Keratinocyte (primary cell): ENCODE measurements around the gene APOD. TPM values are rescaled to one million over a fixed set of nuclear protein-coding genes. Genes with fewer than 3 reads are reported as not detected.

ENCODE experiments used
- DNase-seq: peaks from one replicate; pipeline ENCODE4 v3.0.0-alpha.2; 2011; ENCODE audit warnings: low read depth, missing footprints, low spot score
- FAIRE-seq: peaks from 2 replicates; lab custom pipeline; 2011; peaks lifted over from hg19 to GRCh38; lab: Jason Lieb, UNC
- H2AFZ ChIP-seq: 2 replicates; pipeline ENCODE4 v1.6.0; 2012; ENCODE audit warnings: low read length, control low read depth, inconsistent platforms; ENCODE audit not compliant: control insufficient read depth
- H3K27ac ChIP-seq: 2 replicates; pipeline ENCODE4 v1.5.1; 2011; ENCODE audit warnings: low read length; ENCODE audit not compliant: control insufficient read depth, insufficient read depth
- H3K27me3 ChIP-seq: 3 replicates; pipeline ENCODE4 v1.6.0; 2011; ENCODE audit warnings: low read length; ENCODE audit not compliant: control insufficient read depth, insufficient read depth; ENCODE audit errors: extremely low read depth
- H3K36me3 ChIP-seq, 2 experiments: 2 replicates in 1 of 2; 3 replicates in 1 of 2; pipeline ENCODE4 v1.5.1; 2011; ENCODE audit warnings: low read length in 2 of 2, mild to moderate bottlenecking in 1 of 2; ENCODE audit not compliant: control insufficient read depth in 2 of 2, insufficient read depth in 2 of 2; ENCODE audit errors: extremely low read depth in 1 of 2
- H3K4me1 ChIP-seq: 3 replicates; pipeline ENCODE4 v1.5.1; 2011; ENCODE audit warnings: low read length; ENCODE audit not compliant: control insufficient read depth, insufficient read depth; ENCODE audit errors: extremely low read depth
- H3K4me2 ChIP-seq: 3 replicates; pipeline ENCODE4 v1.6.0; 2011; ENCODE audit warnings: low read depth, low read length; ENCODE audit not compliant: control insufficient read depth, insufficient read depth; ENCODE audit errors: extremely low read depth
- H3K4me3 ChIP-seq, 3 experiments: fragments of 200-600 bp in 1 of 3; sonication (generic) in 1 of 3; 2 replicates in 2 of 3; 3 replicates in 1 of 3; pipeline ENCODE4 v1.5.1; 2011 to 2016; ENCODE audit warnings: low read length in 3 of 3, mild to moderate bottlenecking in 3 of 3, control low read depth in 2 of 3, inconsistent platforms in 1 of 3, low read depth in 1 of 3, mixed read lengths in 1 of 3, mixed run types in 1 of 3, moderate library complexity in 1 of 3; ENCODE audit not compliant: control insufficient read depth in 2 of 3, insufficient read depth in 2 of 3; ENCODE audit errors: extremely low read depth in 1 of 3
- H3K79me2 ChIP-seq: 2 replicates; pipeline ENCODE4 v1.6.0; 2012; ENCODE audit warnings: low read length; ENCODE audit not compliant: control insufficient read depth, insufficient read depth
- H3K9ac ChIP-seq: 3 replicates; pipeline ENCODE4 v1.6.0; 2011; ENCODE audit warnings: low read length; ENCODE audit not compliant: control insufficient read depth, insufficient read depth; ENCODE audit errors: extremely low read depth
- H3K9me1 ChIP-seq: 3 replicates; pipeline ENCODE4 v1.6.0; 2011; ENCODE audit warnings: low read length; ENCODE audit not compliant: control insufficient read depth, insufficient read depth; ENCODE audit errors: extremely low read depth
- H3K9me3 ChIP-seq: 2 replicates; pipeline ENCODE4 v1.5.1; 2012; ENCODE audit warnings: low read depth, low read length; ENCODE audit not compliant: control insufficient read depth
- H4K20me1 ChIP-seq: 3 replicates; pipeline ENCODE4 v1.6.0; 2011; ENCODE audit warnings: low read length; ENCODE audit not compliant: control insufficient read depth, insufficient read depth; ENCODE audit errors: extremely low read depth
- EZH2 ChIP-seq: IDR thresholded peaks from one replicate; pipeline ENCODE4 v1.6.1; 2012; ENCODE audit warnings: inconsistent platforms, mild to moderate bottlenecking, low read length, moderate library complexity
- dilution Hi-C: fragments of 300-500 bp; cut with MboI; formaldehyde crosslinking; loops from one replicate; pipeline ENCODE4 v1.7.0; 2020; ENCODE audit warnings: low sequenced_read_pairs; ENCODE audit not compliant: extremely low pct_ligation_motif_present
- polyA plus RNA-seq, 5 experiments: library from polyadenylated mRNA; depleted of rRNA in 3 of 5; stranded (reverse) in 3 of 5; stranded (forward) in 1 of 5; unstranded in 1 of 5; fragments of >200 nt; gene quantifications; 1 replicate in 1 of 5; 2 replicates in 3 of 5; 3 replicates in 1 of 5; pipeline versions ENCODE4 v1.2.1 to v1.2.3, GENCODE V29; 2011 to 2012; ENCODE audit warnings: missing spikeins in 2 of 5, low read depth in 1 of 5, low replicate concordance in 1 of 5
- TF ChIP-seq, protein P1 (sequence below), 3 experiments: IDR thresholded peaks in 1 of 3; conservative IDR thresholded peaks in 1 of 3; optimal IDR thresholded peaks in 1 of 3; 2 replicates in 2 of 3; 3 replicates in 1 of 3; pipeline versions ENCODE3 to v1.5.1; 2011; ENCODE audit warnings: low read length in 3 of 3, mild to moderate bottlenecking in 3 of 3, moderate library complexity in 2 of 3, control low read depth in 1 of 3, inconsistent platforms in 1 of 3; ENCODE audit not compliant: insufficient read depth in 2 of 3; ENCODE audit errors: extremely low read depth in 1 of 3

The APOD gene
- polyA plus RNA-seq, 1 donor (not counting 4 experiments of a cell fraction or from before 2014, with no cell fraction given), result not detected

DNA sequence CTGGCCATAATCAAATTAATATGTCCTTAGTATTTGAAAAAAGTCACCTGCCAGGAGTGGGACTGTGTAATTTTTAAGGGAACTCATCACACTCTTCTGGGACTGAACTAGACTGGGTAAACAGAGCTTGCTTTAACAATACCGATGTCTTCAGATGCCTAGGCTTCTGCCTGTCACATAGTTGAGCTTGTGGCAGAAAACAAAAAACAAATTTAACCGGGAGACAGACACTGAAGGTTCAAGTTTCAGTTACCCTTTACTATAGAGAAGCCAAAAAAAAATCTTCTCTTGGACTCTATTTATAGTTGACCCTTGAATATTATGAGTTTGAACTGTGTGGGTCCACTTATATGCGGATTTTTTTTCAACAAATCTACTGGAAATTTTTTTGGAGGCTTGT, 51.4 kb downstream of the APOD start:
- TF ChIP-seq, protein P1, sequence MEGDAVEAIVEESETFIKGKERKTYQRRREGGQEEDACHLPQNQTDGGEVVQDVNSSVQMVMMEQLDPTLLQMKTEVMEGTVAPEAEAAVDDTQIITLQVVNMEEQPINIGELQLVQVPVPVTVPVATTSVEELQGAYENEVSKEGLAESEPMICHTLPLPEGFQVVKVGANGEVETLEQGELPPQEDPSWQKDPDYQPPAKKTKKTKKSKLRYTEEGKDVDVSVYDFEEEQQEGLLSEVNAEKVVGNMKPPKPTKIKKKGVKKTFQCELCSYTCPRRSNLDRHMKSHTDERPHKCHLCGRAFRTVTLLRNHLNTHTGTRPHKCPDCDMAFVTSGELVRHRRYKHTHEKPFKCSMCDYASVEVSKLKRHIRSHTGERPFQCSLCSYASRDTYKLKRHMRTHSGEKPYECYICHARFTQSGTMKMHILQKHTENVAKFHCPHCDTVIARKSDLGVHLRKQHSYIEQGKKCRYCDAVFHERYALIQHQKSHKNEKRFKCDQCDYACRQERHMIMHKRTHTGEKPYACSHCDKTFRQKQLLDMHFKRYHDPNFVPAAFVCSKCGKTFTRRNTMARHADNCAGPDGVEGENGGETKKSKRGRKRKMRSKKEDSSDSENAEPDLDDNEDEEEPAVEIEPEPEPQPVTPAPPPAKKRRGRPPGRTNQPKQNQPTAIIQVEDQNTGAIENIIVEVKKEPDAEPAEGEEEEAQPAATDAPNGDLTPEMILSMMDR (optimal IDR thresholded peaks at IDR 0.05 in 1 of 3, IDR thresholded peaks at IDR 0.05 in 1 of 3, conservative IDR thresholded peaks at IDR 0.05 in 1 of 3; ENCODE audit: extremely low read depth in 1 of 3, insufficient read depth in 2 of 3, low read length in 3 of 3), result no peak
- TF ChIP-seq EZH2, result no peak
- Histone ChIP-seq H3K9ac (no peak overlapping the region), H3K9me1 (no peaks in the 10 kb centered on the region), H3K27me3 (no peaks in the 10 kb centered on the region), H4K20me1 (peaks cover 2% of the 10 kb centered on the region), H2AFZ (no peak overlapping the region), H3K36me3 (no peaks in the 10 kb centered on the region), H3K4me1 (no peaks in the 10 kb centered on the region), H3K4me2 (no peak overlapping the region), H3K79me2 (peaks cover 38% of the 10 kb centered on the region), H3K4me3 (no peak overlapping the region), H3K27ac (no peak overlapping the region), H3K9me3 (no peaks in the 10 kb centered on the region)
- dilution Hi-C loops, result no loop called here
- DNase-seq (no peak), FAIRE-seq (no peak)

DNA sequence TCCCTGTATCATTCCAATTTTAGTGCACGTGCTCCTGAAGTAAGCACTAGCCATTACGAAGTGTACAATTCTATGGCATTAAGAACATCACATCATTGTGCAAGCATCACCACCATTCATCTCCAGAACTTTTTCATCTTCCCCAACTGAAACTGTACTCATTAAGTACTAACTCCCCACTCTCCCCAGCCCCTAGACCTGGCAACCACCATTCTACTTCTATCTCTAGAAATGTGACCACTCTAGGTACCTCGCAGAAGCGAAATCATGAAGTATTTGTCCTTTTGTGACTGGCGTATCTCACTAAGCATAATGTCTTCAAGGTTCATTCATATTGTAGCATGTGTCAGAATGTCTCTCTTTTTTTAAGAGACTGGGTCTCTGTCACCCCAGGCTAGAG, 52.1 kb downstream of the APOD start:
- Histone ChIP-seq H3K79me2 (peaks cover 37% of the 10 kb centered on the region), H3K9me3 (no peaks in the 10 kb centered on the region), H3K4me3 (no peak overlapping the region), H3K27ac (no peak overlapping the region), H4K20me1 (peaks cover 2% of the 10 kb centered on the region), H3K27me3 (no peaks in the 10 kb centered on the region), H3K36me3 (no peaks in the 10 kb centered on the region), H3K4me1 (no peaks in the 10 kb centered on the region), H3K9me1 (no peaks in the 10 kb centered on the region), H3K9ac (no peak overlapping the region), H3K4me2 (no peak overlapping the region), H2AFZ (no peak overlapping the region)
- no peak for FAIRE-seq
- dilution Hi-C loops, result no loop called here
- no peak for TF ChIP-seq EZH2
- TF ChIP-seq, protein P1 (optimal IDR thresholded peaks at IDR 0.05 in 1 of 3, IDR thresholded peaks at IDR 0.05 in 1 of 3, conservative IDR thresholded peaks at IDR 0.05 in 1 of 3; ENCODE audit: extremely low read depth in 1 of 3, insufficient read depth in 2 of 3, low read length in 3 of 3), result no peak
- DNase-seq, result no peak
